Colonic mucosa (tissue), 4 donors: Measurements from ENCODE around the gene GRID1. TPM values are rescaled to one million over a fixed set of nuclear protein-coding genes. Genes with fewer than 3 reads are reported as not detected.

ENCODE experiments used
- DNase-seq: peaks from one replicate; pipeline ENCODE4 v3.0.0-alpha.2; 2020
- H3K27ac ChIP-seq: fragments of 200-600 bp; one replicate; pipeline ENCODE4 v1.8.0; 2021
- H3K27me3 ChIP-seq: fragments of 200-600 bp; one replicate; pipeline ENCODE4 v1.8.0; 2021
- H3K36me3 ChIP-seq: fragments of 200-600 bp; one replicate; pipeline ENCODE4 v1.8.0; 2021
- H3K4me1 ChIP-seq: fragments of 200-600 bp; one replicate; pipeline ENCODE4 v1.8.0; 2021; ENCODE audit warnings: mild to moderate bottlenecking
- H3K4me3 ChIP-seq: fragments of 200-600 bp; one replicate; pipeline ENCODE4 v1.8.0; 2021
- H3K9ac ChIP-seq, 2 donors: one replicate each; pipeline ENCODE4 v1.7.0; 2013; ENCODE audit warnings: control low read depth in 2 of 2, low read depth in 2 of 2, low read length in 2 of 2
- H3K9me3 ChIP-seq: fragments of 200-600 bp; one replicate; pipeline ENCODE4 v1.8.0; 2021
- CTCF ChIP-seq: fragments of 200-600 bp; IDR thresholded peaks from one replicate; pipeline ENCODE4 v1.8.0; 2022; ENCODE audit warnings: antibody characterized with exemption, mild to moderate bottlenecking
- intact Hi-C: fragments of 100-400 bp; cut with DNase I; formaldehyde crosslinking; loops from one replicate; pipeline ENCODE4 v1.14.1; 2022
- total RNA-seq, 2 donors: library from RNA; stranded (reverse); fragmentation: NEBNext Ultra II Directional in 1 of 2; extraction: Animal tissue kit (Norgen Biotek cat#: 25700) in 1 of 2; gene quantifications; one replicate each; pipeline ENCODE4 v1.2.1, GENCODE V29; 2021
- donor health status: healthy.
- donor health status: DM: no; HTN: no; CAD: no.
- donor health status: DM: no; HTN: no; CAD: no.

Gene GRID1
- total RNA-seq, 2 donors from 2014 or later = 0.30 to 0.37 TPM

- no peaks in the 10 kb centered on the region for H3K9me3 ChIP-seq
- no peaks in the 10 kb centered on the region for H3K27me3 ChIP-seq
- intact Hi-C loops = no loop called here
- no peak overlapping the region for H3K4me3 ChIP-seq
- no peak overlapping the region for H3K27ac ChIP-seq
- no peaks in the 10 kb centered on the region for H3K4me1 ChIP-seq
- no peak for DNase-seq
- no peaks in the 10 kb centered on the region for H3K36me3 ChIP-seq
- H3K9ac ChIP-seq = no peak overlapping the region
- TF ChIP-seq CTCF = no peak
Measured at GRCh38 chr10:86019141-86019540, 347.5 kb downstream of the GRID1 start.

GRCh38 chr10:86018735-86019058, 347.9 kb downstream of the GRID1 start:
- Histone ChIP-seq H3K4me1 (no peaks in the 10 kb centered on the region), H3K27me3 (no peaks in the 10 kb centered on the region), H3K27ac (no peak overlapping the region), H3K36me3 (no peaks in the 10 kb centered on the region), H3K9ac (no peak overlapping the region), H3K4me3 (no peak overlapping the region), H3K9me3 (no peaks in the 10 kb centered on the region)
- intact Hi-C loops = no loop called here
- no peak for TF ChIP-seq CTCF
- no peak for DNase-seq

GRCh38 chr10:86017841-86018734, 348.5 kb downstream of the GRID1 start:
- Histone ChIP-seq H3K36me3 (no peaks in the 10 kb centered on the region), H3K4me1 (no peaks in the 10 kb centered on the region), H3K27me3 (no peaks in the 10 kb centered on the region), H3K9me3 (no peaks in the 10 kb centered on the region), H3K4me3 (no peak overlapping the region), H3K9ac (no peak overlapping the region), H3K27ac (no peak overlapping the region)
- TF ChIP-seq CTCF = no peak
- intact Hi-C loops = no loop called here
- DNase-seq = no peak

- no peaks in the 10 kb centered on the region for H3K9me3 ChIP-seq
- no peak overlapping the region for H3K4me3 ChIP-seq
- TF ChIP-seq CTCF = no peak
- H3K36me3 ChIP-seq = no peaks in the 10 kb centered on the region
- no peak overlapping the region for H3K27ac ChIP-seq
- H3K4me1 ChIP-seq = no peaks in the 10 kb centered on the region
- DNase-seq = no peak
- no peaks in the 10 kb centered on the region for H3K27me3 ChIP-seq
- intact Hi-C loops = no loop called here
- no peak overlapping the region for H3K9ac ChIP-seq
Measured at GRCh38 chr10:86013568-86013967, 353.0 kb downstream of the GRID1 start.

GRCh38 chr10:86007171-86007570, 359.4 kb downstream of the GRID1 start:
- H3K27ac ChIP-seq = no peak overlapping the region
- H3K9ac ChIP-seq = no peak overlapping the region
- no peaks in the 10 kb centered on the region for H3K4me1 ChIP-seq
- TF ChIP-seq CTCF = no peak
- DNase-seq = no peak
- no peaks in the 10 kb centered on the region for H3K36me3 ChIP-seq
- H3K9me3 ChIP-seq = no peaks in the 10 kb centered on the region
- no peaks in the 10 kb centered on the region for H3K27me3 ChIP-seq
- no peak overlapping the region for H3K4me3 ChIP-seq
- intact Hi-C loops = no loop called here
